ENCODE data around the gene MAB21L4.

Gene MAB21L4

GRCh38 chr2:240932724-240933047, 36.7 kb upstream of the MAB21L4 start:
- no peak for FAIRE-seq
- TF ChIP-seq CTCF (IDR thresholded peaks at IDR 0.05; ENCODE audit: insufficient read depth, missing control alignments), result no peak
- DNase-seq (ENCODE audit: insufficient read length, low spot score), result no peak

- FAIRE-seq (no peak), DNase-seq (ENCODE audit: insufficient read length, low spot score) (no peak)
Measured at GRCh38 chr2:240932001-240932723, 36.2 kb upstream of the MAB21L4 start.

GRCh38 chr2:240931319-240931949, 35.5 kb upstream of the MAB21L4 start:
- DNase-seq (ENCODE audit: insufficient read length, low spot score) (no peak), FAIRE-seq (no peak)
- TF ChIP-seq CTCF (IDR thresholded peaks at IDR 0.05; ENCODE audit: insufficient read depth, missing control alignments), result no peak

More at GRCh38 chr2:240932001-240932723, 36.2 kb upstream of the MAB21L4 start:
- TF ChIP-seq CTCF (IDR thresholded peaks at IDR 0.05; ENCODE audit: insufficient read depth, missing control alignments), result no peak

- DNase-seq (ENCODE audit: insufficient read length, low spot score) (no peak), FAIRE-seq (no peak)
Measured at GRCh38 chr2:240930631-240931318, 34.8 kb upstream of the MAB21L4 start.

GRCh38 chr2:240930096-240930630, 34.2 kb upstream of the MAB21L4 start:
- no peak for DNase-seq (ENCODE audit: insufficient read length, low spot score)
- no peak for TF ChIP-seq CTCF (IDR thresholded peaks at IDR 0.05; ENCODE audit: insufficient read depth, missing control alignments)
- no peak for FAIRE-seq

More at GRCh38 chr2:240930631-240931318, 34.8 kb upstream of the MAB21L4 start:
- no peak for TF ChIP-seq CTCF (IDR thresholded peaks at IDR 0.05; ENCODE audit: insufficient read depth, missing control alignments)

GRCh38 chr2:240929364-240930095, 33.6 kb upstream of the MAB21L4 start:
- no peak for TF ChIP-seq CTCF (IDR thresholded peaks at IDR 0.05; ENCODE audit: insufficient read depth, missing control alignments)
- DNase-seq (ENCODE audit: insufficient read length, low spot score) (no peak), FAIRE-seq (no peak)

All from D721Med (cell line).